MCF 10A (cell line): ENCODE data around the gene VPS26A. TPM values are rescaled to one million over a fixed set of nuclear protein-coding genes. Genes with fewer than 3 reads are reported as not detected.

Source experiments
- BruUV-seq: library from RNA; stranded (reverse); fragments of 400-500 nt; replicated peaks from 2 replicates; lab custom pipeline; 2021; lab: Mats Ljungman, UMichigan
- CTCF ChIA-PET: fragments of 300-600 bp; sonication (Branson Sonifier 250); formaldehyde crosslinking; extraction: SDS; loops from one replicate; lab custom pipeline; 2021; ENCODE audit warnings: antibody characterized with exemption, inconsistent platforms; lab: Yijun Ruan, JAX
- POLR2A ChIA-PET: fragments of 300-600, 350-650 bp; sonication (Branson Sonifier 250); formaldehyde crosslinking; extraction: SDS; loops from one replicate; lab custom pipeline; 2020; ENCODE audit warnings: antibody characterized with exemption, inconsistent platforms; lab: Yijun Ruan, JAX
- DNase-seq: peaks from one replicate; pipeline ENCODE4 v3.0.0-alpha.2; 2018; ENCODE audit not compliant: unreplicated experiment
- H3K27ac Mint-ChIP-seq: one replicate; pipeline ENCODE4 v1.8.0; 2022; ENCODE audit warnings: mild to moderate bottlenecking, low read depth, mixed read lengths; ENCODE audit not compliant: unreplicated experiment
- H3K27me3 Mint-ChIP-seq: one replicate; pipeline ENCODE4 v1.8.0; 2022; ENCODE audit warnings: mixed read lengths; ENCODE audit not compliant: insufficient read depth, unreplicated experiment
- H3K36me3 Mint-ChIP-seq: one replicate; pipeline ENCODE4 v1.8.0; 2022; ENCODE audit warnings: mild to moderate bottlenecking, moderate library complexity, mixed read lengths; ENCODE audit not compliant: insufficient read depth, unreplicated experiment
- H3K4me1 Mint-ChIP-seq: one replicate; pipeline ENCODE4 v1.8.0; 2022; ENCODE audit warnings: mixed read lengths; ENCODE audit not compliant: insufficient read depth, unreplicated experiment
- H3K4me3 Mint-ChIP-seq: one replicate; pipeline ENCODE4 v1.8.0; 2022; ENCODE audit warnings: mild to moderate bottlenecking, moderate library complexity, mixed read lengths; ENCODE audit not compliant: unreplicated experiment
- H3K9me3 Mint-ChIP-seq: one replicate; pipeline ENCODE4 v1.8.0; 2022; ENCODE audit warnings: mixed read lengths; ENCODE audit not compliant: unreplicated experiment
- intact Hi-C: fragments of 100-400 bp; cut with micrococcal nuclease; formaldehyde crosslinking; loops from 2 replicates; pipeline ENCODE4 v1.14.1; 2022
- total RNA-seq: library from RNA; stranded (reverse); gene quantifications from 2 replicates; pipeline ENCODE4 v1.2.3, GENCODE V29; 2022
- TF ChIP-seq, protein P1 (sequence below): fragments of 200-600 bp; IDR thresholded peaks from one replicate; pipeline ENCODE4 v1.8.0; 2022; ENCODE audit warnings: antibody characterized with exemption, mild to moderate bottlenecking; ENCODE audit not compliant: unreplicated experiment

Gene VPS26A
- total RNA-seq, 1 experiment from 2014 or later = 63.7 TPM

- no peak for DNase-seq
- peaks cover 10% of the 10 kb centered on the region for H3K36me3 Mint-ChIP-seq
- H3K27me3 Mint-ChIP-seq = no peaks in the 10 kb centered on the region
- intact Hi-C loops = no loop called here
- no peak overlapping the region for H3K4me3 Mint-ChIP-seq
- POLR2A ChIA-PET = interaction anchor here (0.6 to 2.9 kb wide), 2 partner anchors 28 to 102 kb away, joined by 3 to 13 read pairs; partner anchors contain the start of gene VPS26A
- no TSS peak for BruUV-seq
- H3K9me3 Mint-ChIP-seq = no peaks in the 10 kb centered on the region
- peaks cover 7% of the 10 kb centered on the region for H3K4me1 Mint-ChIP-seq
- CTCF ChIA-PET = interaction anchor here (0.6 to 1.1 kb wide), 5 partner anchors 13 to 541 kb away, joined by 3 to 4 read pairs (median 3); no protein-coding TSS in a partner anchor
- no peak overlapping the region for H3K27ac Mint-ChIP-seq
- TF ChIP-seq, protein P1, sequence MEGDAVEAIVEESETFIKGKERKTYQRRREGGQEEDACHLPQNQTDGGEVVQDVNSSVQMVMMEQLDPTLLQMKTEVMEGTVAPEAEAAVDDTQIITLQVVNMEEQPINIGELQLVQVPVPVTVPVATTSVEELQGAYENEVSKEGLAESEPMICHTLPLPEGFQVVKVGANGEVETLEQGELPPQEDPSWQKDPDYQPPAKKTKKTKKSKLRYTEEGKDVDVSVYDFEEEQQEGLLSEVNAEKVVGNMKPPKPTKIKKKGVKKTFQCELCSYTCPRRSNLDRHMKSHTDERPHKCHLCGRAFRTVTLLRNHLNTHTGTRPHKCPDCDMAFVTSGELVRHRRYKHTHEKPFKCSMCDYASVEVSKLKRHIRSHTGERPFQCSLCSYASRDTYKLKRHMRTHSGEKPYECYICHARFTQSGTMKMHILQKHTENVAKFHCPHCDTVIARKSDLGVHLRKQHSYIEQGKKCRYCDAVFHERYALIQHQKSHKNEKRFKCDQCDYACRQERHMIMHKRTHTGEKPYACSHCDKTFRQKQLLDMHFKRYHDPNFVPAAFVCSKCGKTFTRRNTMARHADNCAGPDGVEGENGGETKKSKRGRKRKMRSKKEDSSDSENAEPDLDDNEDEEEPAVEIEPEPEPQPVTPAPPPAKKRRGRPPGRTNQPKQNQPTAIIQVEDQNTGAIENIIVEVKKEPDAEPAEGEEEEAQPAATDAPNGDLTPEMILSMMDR = no peak
Measured at GRCh38 chr10:69096045-69096444, 27.9 kb upstream of the VPS26A start.

DNA sequence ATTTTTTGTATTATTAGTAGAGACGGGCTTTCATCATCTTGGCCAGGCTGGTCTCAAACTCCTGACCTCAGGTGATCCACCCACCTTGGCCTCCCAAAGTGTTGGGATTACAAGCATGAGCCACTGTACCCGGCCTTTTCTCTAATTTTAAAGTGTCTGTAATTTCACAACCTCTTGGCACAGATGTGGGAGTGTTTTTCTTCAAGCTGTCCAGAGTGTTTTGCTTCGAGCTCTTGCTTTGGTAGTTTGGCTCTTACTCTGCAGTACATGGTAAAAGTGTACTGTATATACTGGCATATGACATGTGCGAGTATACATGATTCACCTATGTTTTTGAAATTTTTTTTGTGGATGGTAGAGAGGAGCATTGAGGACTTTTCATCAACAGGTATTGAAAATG, 26.2 kb upstream of the VPS26A start:
- Mint-ChIP-seq H3K36me3 (peaks cover 10% of the 10 kb centered on the region), H3K9me3 (no peaks in the 10 kb centered on the region), H3K27ac (no peak overlapping the region), H3K4me3 (no peak overlapping the region), H3K4me1 (peaks cover 7% of the 10 kb centered on the region), H3K27me3 (no peaks in the 10 kb centered on the region)
- ChIA-PET CTCF (interaction anchor here (0.7 to 1.5 kb wide), 2 partner anchors 24 to 721 kb away, joined by 3 to 6 read pairs; no protein-coding TSS in a partner anchor), POLR2A (interaction anchor here (1.5 kb wide), 1 partner anchor 24 kb away, joined by 5 read pairs; no protein-coding TSS in a partner anchor)
- intact Hi-C loops = no loop called here
- TF ChIP-seq, protein P1 = no peak
- DNase-seq = no peak
- no TSS peak for BruUV-seq

DNA sequence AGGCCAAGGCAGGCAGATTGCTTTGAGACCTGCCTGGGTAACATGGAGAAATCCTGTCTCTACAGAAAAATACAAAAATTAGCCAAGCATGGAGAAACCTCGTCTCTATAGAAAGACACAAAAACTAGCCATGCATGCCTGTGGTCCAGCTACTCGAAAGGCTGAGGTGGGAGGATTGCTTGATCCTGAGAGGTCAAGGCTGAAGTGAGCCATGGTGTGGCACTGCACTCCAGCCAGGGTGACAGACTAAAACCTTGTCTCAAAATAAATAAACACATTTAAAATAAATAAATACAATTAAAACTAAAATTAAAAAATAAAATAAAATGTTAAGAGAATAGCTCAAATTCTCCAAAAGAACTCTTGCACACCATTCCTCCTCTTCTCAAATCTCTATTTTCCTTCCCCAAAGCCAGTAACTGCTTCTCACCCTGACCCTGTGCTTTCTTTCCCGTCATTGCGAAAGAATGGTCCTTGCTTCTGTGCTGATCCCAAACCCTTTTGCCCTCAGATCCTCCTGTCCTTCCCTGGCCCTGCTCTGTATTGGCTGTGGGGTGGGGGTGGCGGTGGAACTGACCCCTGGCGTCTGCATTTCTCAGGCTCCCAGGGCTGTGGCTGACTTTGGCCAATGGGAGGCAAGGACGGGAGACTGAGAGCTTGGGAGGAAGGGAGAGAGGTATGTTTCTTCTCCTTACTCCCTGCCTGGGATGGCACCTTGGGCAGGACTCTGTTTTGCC, 23.7 kb upstream of the VPS26A start:
- CTCF ChIA-PET = interaction anchor here (0.6 to 0.9 kb wide), 3 partner anchors 40 to 540 kb away, joined by 4 to 5 read pairs (median 5); no protein-coding TSS in a partner anchor
- Mint-ChIP-seq H3K27me3 (no peaks in the 10 kb centered on the region), H3K36me3 (peaks cover 10% of the 10 kb centered on the region), H3K4me1 (no peaks in the 10 kb centered on the region), H3K9me3 (no peaks in the 10 kb centered on the region), H3K27ac (no peak overlapping the region), H3K4me3 (no peak overlapping the region)
- no peak for DNase-seq
- TF ChIP-seq, protein P1 = no peak
- BruUV-seq = no TSS peak
- intact Hi-C loops = no loop called here
- POLR2A ChIA-PET = no interaction called here

DNA sequence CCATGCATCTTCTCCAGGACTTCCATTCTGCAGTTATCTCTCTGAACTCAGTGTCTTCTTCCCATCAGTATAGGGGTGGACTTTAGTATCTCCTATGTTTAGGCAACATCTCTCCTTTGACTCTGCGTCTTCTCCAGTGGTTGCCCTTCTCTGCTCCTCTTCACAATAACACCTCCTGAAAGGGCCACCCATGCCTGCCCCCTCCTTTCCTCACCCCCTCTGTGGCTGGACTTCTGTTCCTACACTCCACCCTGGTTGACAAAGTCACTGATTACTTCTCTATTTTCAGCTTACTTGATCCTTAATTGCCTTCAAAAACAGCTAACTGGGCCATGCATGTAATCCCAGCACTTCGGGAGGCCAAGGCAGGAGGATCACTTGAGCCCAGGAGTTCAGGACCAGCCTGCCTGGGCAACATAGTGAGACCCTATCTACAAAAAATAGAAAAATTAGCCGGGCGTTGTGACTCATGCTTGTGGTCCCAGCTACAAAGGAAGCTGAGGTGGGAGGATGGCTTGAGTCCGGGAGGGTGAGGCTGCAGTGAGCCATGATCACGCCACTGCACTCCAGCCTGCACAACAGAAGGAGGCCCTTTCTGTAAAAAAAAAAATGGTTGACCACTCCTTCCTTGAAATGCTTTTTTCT, 22.4 kb upstream of the VPS26A start:
- TF ChIP-seq, protein P1 = no peak
- peaks cover 10% of the 10 kb centered on the region for H3K36me3 Mint-ChIP-seq
- no peak overlapping the region for H3K4me3 Mint-ChIP-seq
- intact Hi-C loops = no loop called here
- no TSS peak for BruUV-seq
- no peaks in the 10 kb centered on the region for H3K4me1 Mint-ChIP-seq
- peak; percentile 18 for DNase-seq
- ChIA-PET CTCF (interaction anchor here (0.9 to 1.3 kb wide), 2 partner anchors 8 to 539 kb away, joined by 5 to 6 read pairs; no protein-coding TSS in a partner anchor), POLR2A (interaction anchor here (0.6 to 0.7 kb wide), 2 partner anchors 114 to 233 kb away, joined by 3 to 4 read pairs; no protein-coding TSS in a partner anchor)
- no peaks in the 10 kb centered on the region for H3K27me3 Mint-ChIP-seq
- no peaks in the 10 kb centered on the region for H3K9me3 Mint-ChIP-seq
- no peak overlapping the region for H3K27ac Mint-ChIP-seq
